ENCODE results near the gene TMEM72.

The TMEM72 gene

DNA sequence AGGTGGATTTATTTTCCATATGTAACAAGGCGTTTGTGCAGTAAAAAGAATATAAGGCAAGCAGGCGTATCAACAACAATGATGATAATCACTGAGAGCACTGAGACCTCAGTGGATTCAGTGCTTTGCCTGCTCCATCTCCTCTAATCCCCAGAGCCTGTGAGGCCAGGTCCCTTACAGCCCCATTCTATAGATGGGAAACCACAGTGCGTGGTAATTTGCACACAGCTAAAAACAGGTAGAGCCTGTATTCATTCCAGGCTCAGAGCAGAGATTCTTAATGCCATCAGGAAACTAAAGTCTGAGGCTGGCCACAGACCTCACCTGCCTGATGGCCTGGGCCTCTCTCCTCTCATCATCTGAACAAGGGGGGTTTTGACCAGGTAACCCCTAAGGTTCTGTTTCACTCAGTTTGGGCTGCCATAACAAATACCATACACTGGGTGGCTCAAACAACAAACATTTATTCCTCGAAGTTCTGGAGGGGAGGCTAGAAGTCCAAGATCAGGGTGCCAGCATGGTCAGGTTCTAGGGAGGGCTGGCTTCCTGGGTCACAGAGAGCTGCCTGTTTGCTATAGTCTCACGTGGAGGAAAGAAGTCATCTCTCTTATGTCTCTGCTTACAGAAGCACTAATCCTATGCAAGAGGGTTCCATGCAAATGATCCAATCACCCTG, 38.1 kb downstream of the TMEM72 start:
- ATAC-seq (replicated peaks; ENCODE audit: extremely low read depth, poor library complexity, severe bottlenecking) (no peak), DNase-seq (ENCODE audit: low spot score in 2 of 2) (no peak)
- peaks cover 5% of the 10 kb centered on the region for H3K4me1 Mint-ChIP-seq
- no peak overlapping the region for H3K27ac Mint-ChIP-seq (ENCODE audit: low read depth)
- H3K27me3 Mint-ChIP-seq, result peaks cover 14% of the 10 kb centered on the region
- H3K4me3 Mint-ChIP-seq, result no peak overlapping the region
- no peaks in the 10 kb centered on the region for H3K36me3 Mint-ChIP-seq (ENCODE audit: insufficient read depth)
- H3K9me3 Mint-ChIP-seq, result peaks cover 12% of the 10 kb centered on the region

DNA sequence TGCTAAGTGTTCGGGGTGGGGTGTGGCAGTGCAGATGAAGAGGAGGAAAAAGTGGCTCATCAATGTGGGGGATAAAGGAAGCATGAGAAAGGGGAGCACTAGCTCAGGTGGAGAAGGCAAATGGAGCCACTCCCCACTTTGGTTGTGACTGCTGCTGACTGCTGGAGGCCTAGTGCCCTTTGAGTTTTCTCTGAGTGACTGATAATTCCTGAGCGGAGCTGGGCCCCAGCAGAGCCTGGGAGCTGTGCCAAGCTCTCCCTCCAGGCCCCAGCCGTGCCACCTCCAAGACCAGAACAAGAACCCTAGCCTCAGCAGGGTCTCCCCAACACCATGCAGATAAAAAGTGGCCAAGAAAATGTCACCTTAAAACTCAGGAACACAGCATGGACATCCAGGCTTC, 38.8 kb downstream of the TMEM72 start:
- Mint-ChIP-seq H3K27me3 (peaks cover 7% of the 10 kb centered on the region), H3K9me3 (peaks cover 5% of the 10 kb centered on the region), H3K36me3 (ENCODE audit: insufficient read depth) (no peaks in the 10 kb centered on the region), H3K4me1 (peaks cover 10% of the 10 kb centered on the region), H3K27ac (ENCODE audit: low read depth) (no peak overlapping the region), H3K4me3 (no peak overlapping the region)
- ATAC-seq (replicated peaks; ENCODE audit: extremely low read depth, poor library complexity, severe bottlenecking) (no peak), DNase-seq (ENCODE audit: low spot score in 2 of 2) (no peak)

DNA sequence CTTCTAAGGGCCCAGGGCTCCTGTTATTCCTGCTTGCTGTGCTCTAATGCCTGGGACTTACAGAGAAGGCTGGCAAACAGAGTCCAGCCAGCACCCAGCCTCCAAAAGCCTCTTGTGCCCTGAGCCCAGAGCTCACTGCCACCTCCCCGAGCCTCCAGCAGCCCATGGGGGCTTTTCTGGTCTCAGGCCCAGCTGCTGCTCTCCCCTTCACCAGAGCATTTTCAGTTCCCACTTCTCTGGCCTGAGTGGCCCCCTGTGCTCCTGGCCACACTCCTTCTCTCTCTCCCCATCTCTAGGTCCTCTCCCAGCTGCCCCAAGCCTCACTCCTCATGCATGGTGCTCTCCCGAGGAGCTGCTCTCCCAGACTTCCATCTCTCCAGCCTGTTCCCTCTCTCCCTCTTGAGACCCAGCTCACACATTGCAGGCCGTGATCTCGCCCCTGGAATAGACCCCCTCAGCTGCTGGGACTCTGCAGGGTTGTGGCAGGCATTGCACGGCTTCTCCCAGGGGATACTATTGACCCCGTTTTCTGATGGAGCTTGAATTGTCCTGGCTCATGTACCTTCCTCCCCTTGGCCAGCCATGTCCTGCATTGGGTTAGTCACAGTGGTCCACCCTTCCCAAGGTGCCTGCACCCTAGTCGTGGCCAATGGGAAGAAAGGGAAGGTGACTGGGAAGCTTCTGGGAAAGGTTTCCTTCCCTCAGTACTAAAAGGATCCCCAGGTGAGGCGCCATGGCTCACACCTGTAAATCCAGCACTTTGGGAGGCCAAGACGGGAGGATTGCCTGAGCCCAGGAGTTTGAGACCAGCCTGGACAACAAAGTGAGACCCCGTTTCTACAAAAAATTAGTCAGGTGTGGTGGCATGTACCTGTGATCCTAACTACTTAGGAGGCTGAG, 39.4 kb downstream of the TMEM72 start:
- H3K4me3 Mint-ChIP-seq, result no peak overlapping the region
- no peak for ATAC-seq (replicated peaks; ENCODE audit: extremely low read depth, poor library complexity, severe bottlenecking)
- H3K4me1 Mint-ChIP-seq, result peaks cover 12% of the 10 kb centered on the region
- H3K27ac Mint-ChIP-seq (ENCODE audit: low read depth), result no peak overlapping the region
- H3K36me3 Mint-ChIP-seq (ENCODE audit: insufficient read depth), result no peaks in the 10 kb centered on the region
- H3K27me3 Mint-ChIP-seq, result peaks cover under 1% of the 10 kb centered on the region
- H3K9me3 Mint-ChIP-seq, result no peaks in the 10 kb centered on the region
- DNase-seq (ENCODE audit: low spot score in 2 of 2), result no peak

DNA sequence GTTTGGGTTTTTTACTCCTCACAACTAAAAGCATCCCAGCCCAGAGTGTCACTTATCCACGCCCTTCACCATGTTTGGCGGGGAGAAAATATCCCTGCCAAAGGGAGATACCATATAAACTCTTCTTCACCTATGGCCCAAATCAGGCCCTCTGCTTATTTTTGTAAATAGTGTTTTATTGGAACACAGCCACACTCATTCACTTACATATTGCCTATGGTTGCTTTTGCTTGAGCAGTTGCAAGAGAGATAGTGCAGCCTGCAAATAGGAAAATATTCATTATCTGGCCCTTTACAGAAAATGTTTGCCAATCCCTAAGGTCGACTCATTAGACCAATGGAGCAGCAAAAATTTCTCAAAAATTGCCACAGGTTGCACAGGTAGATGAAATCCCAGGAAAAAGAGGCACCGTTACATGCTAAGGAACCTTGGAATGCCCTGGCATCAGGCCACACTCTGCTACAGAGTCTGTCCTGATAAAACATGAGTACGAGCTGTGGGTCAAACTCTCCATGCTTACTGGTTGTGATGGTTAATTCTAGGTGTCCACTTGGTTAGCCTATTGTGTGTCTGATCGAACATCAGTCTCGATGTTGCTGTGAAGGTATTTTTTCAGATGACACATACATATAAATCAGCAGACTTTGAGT, 40.6 kb downstream of the TMEM72 start:
- no peaks in the 10 kb centered on the region for H3K9me3 Mint-ChIP-seq
- H3K4me3 Mint-ChIP-seq, result no peak overlapping the region
- H3K4me1 Mint-ChIP-seq, result peaks cover 19% of the 10 kb centered on the region
- no peak for DNase-seq (ENCODE audit: low spot score in 2 of 2)
- no peaks in the 10 kb centered on the region for H3K27me3 Mint-ChIP-seq
- no peak for ATAC-seq (replicated peaks; ENCODE audit: extremely low read depth, poor library complexity, severe bottlenecking)
- no peak overlapping the region for H3K27ac Mint-ChIP-seq (ENCODE audit: low read depth)
- peaks cover 2% of the 10 kb centered on the region for H3K36me3 Mint-ChIP-seq (ENCODE audit: insufficient read depth)

DNA sequence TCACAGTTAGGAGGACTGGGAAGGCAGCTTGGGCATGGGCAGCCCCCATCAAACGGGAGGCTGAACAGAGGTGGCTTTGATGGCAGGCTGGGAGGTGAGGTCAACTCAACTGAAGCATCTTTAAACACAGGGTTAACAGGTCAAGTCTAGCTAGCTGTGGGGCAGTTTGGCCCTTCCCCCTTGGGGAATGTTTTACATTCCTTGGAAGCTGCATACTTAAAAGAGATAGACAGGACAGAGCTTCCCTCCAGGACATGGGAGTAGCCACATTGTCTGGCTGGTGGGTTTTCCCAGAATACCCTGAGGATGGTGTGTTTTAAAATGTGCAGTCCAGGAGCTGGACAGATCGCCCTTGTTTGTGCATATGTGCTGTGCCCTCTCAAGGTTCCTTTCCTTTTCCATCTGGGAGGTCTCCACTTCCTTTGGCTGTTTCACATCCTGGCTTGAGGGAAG, 41.7 kb downstream of the TMEM72 start:
- Mint-ChIP-seq H3K4me1 (peaks cover 22% of the 10 kb centered on the region), H3K4me3 (no peak overlapping the region), H3K9me3 (no peaks in the 10 kb centered on the region), H3K27ac (ENCODE audit: low read depth) (no peak overlapping the region), H3K27me3 (no peaks in the 10 kb centered on the region), H3K36me3 (ENCODE audit: insufficient read depth) (peaks cover 2% of the 10 kb centered on the region)
- no peak for DNase-seq (ENCODE audit: low spot score in 2 of 2)
- ATAC-seq (replicated peaks; ENCODE audit: extremely low read depth, poor library complexity, severe bottlenecking), result no peak

DNA sequence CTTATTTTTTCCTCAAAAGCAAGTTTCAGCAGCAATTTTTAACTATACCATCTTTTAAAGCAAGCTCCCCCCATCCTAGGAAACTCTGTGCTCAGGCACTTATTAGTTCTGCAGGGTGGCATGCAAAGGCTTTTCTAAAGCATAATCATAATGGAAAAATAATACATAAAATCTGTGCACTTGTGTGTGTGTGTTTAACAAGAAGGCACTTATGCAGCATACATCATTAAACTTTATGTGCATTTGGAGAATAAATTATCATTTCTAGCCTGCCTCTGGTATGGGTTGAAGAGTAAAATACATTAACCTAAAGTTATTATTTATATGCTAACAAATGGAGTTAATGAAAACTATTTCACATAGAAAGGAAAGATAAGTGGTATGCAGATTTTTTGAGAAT, 42.9 kb downstream of the TMEM72 start:
- H3K4me1 Mint-ChIP-seq, result peaks cover 29% of the 10 kb centered on the region
- H3K4me3 Mint-ChIP-seq, result no peak overlapping the region
- H3K36me3 Mint-ChIP-seq (ENCODE audit: insufficient read depth), result peaks cover 2% of the 10 kb centered on the region
- no peaks in the 10 kb centered on the region for H3K9me3 Mint-ChIP-seq
- no peak for ATAC-seq (replicated peaks; ENCODE audit: extremely low read depth, poor library complexity, severe bottlenecking)
- peak overlapping the region; percentile 20 for H3K27ac Mint-ChIP-seq (ENCODE audit: low read depth)
- no peak for DNase-seq (ENCODE audit: low spot score in 2 of 2)
- no peaks in the 10 kb centered on the region for H3K27me3 Mint-ChIP-seq

DNA sequence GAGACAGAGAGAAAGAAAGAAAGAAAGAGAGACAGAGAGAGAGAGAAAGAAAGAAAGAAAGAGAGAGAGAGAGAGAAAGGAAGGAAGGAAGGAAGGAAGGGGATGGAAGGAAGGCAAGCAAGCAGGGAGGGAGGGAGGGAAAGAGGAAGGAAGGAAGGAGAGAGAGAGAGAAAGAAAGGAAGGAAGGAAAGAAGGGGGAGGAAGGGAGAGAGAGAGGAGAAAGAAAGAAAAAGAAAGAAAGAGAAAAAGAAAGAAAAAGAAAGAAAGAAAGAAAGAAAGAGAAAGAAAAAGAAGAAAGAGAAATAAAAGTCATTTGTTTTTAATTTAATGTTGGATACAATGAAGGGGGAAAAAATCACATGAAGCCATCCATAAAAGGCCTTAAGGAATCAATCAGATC, 43.8 kb downstream of the TMEM72 start:
- Mint-ChIP-seq H3K4me3 (no peak overlapping the region), H3K27me3 (no peaks in the 10 kb centered on the region), H3K36me3 (ENCODE audit: insufficient read depth) (peaks cover 2% of the 10 kb centered on the region), H3K27ac (ENCODE audit: low read depth) (peak overlapping the region; percentile 45), H3K4me1 (peaks cover 31% of the 10 kb centered on the region), H3K9me3 (no peaks in the 10 kb centered on the region)
- ATAC-seq (replicated peaks; ENCODE audit: extremely low read depth, poor library complexity, severe bottlenecking) (no peak), DNase-seq (ENCODE audit: low spot score in 2 of 2) (no peak)

DNA sequence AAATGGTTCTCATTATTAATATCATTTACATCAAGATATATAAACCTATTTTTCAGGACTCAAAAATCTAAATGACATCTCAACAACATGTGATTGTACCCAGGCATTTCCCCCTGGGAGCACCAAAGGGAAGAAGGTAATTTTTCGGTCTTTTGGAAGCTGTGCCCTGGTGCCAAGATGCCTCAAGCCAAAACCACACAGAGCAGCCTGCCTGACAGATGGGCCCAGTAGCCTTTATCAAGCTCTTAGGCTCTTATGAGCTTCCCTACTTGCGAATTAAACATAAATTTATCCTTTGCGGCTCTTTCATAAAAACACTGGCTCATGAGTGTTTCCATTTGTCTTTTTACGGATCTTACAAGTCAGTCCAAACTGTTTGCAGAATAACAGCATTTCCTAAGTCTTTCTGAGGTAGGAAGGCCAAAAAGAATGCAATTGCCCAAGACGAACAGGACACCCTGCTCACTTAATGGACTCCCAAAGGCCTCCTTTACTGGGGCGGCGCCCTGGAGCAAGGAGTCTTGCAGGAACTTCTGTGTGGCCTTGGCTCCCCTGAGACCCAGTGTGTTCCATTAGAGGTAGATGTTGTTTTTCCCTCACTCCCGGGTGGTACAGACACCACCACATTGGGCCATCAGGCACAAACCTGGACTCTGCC, 44.4 kb downstream of the TMEM72 start:
- no peak overlapping the region for H3K4me3 Mint-ChIP-seq
- ATAC-seq (replicated peaks; ENCODE audit: extremely low read depth, poor library complexity, severe bottlenecking) (no peak), DNase-seq (ENCODE audit: low spot score in 2 of 2) (no peak)
- H3K27ac Mint-ChIP-seq (ENCODE audit: low read depth), result peak overlapping the region; percentile 45
- H3K27me3 Mint-ChIP-seq, result no peaks in the 10 kb centered on the region
- peaks cover 35% of the 10 kb centered on the region for H3K4me1 Mint-ChIP-seq
- H3K36me3 Mint-ChIP-seq (ENCODE audit: insufficient read depth), result peaks cover 2% of the 10 kb centered on the region
- H3K9me3 Mint-ChIP-seq, result no peaks in the 10 kb centered on the region

DNA sequence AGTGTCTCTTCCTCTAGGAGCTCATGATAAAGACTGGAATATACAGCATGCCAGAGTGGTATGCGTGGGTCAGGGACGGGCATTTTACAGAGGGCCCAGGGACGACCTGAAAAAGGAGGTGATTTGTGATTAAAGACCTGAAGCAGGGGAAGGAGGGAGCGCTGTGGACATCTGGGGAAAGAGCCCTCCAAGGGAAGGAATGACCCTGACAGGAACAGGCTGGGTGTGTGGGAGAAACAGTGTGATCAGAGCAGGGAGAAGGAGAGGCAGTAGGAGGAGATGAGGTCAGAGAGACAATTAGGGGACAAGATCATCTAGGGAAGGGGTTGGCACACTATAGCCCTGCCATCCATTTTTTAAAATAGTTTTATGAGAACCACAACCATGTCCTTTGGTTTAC, 45.1 kb downstream of the TMEM72 start:
- no peak overlapping the region for H3K27ac Mint-ChIP-seq (ENCODE audit: low read depth)
- peaks cover 36% of the 10 kb centered on the region for H3K4me1 Mint-ChIP-seq
- no peaks in the 10 kb centered on the region for H3K27me3 Mint-ChIP-seq
- no peak overlapping the region for H3K4me3 Mint-ChIP-seq
- peaks cover 2% of the 10 kb centered on the region for H3K36me3 Mint-ChIP-seq (ENCODE audit: insufficient read depth)
- no peaks in the 10 kb centered on the region for H3K9me3 Mint-ChIP-seq
- DNase-seq (ENCODE audit: low spot score in 2 of 2), result no peak
- no peak for ATAC-seq (replicated peaks; ENCODE audit: extremely low read depth, poor library complexity, severe bottlenecking)

DNA sequence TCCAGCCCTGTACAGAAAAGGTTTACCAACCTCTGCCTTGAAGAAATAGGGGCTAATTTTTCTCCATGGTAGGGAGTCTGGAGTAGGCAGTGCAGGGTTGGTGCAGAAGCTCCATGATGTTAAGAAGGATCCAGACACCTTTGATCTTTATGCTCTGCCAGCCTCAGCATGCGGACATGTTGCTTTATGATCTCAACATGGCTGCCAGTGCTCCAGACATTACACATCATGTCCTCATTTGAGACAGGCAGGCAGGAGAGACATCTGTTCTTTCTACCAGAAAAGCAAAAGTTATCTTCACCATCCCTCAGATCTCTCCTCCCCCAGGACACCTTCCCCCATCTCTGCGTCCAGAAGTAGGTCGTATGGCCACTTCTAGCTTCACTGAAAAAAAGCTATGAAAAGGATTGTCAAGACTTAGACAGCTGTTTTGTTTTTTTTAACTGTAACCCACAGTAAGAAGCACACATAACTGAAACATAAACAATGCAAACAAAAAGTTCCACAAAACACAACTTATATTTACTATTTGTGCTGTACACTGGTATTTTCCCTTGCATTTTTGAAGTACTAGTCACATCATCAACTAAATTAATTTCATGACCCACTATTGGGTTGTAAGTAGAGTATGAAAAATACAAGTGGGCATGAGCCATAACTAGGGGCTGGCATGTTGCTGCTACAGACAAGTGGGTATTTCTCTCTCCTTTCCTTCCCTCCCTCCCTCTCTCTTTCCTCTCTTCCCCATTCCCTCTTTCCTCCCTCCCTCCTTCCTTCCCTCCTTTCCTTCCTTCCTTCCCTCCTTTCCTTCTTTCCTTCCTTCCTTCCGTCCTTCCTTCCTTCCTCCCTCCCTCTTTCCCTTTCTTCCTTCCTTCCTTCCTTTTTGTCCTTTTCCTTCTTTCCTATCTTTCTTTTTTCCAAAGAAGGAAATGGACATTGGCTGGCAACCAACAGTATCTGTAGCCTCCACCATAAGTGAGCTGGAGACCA, 45.9 kb downstream of the TMEM72 start:
- no peak overlapping the region for H3K4me3 Mint-ChIP-seq

DNA sequence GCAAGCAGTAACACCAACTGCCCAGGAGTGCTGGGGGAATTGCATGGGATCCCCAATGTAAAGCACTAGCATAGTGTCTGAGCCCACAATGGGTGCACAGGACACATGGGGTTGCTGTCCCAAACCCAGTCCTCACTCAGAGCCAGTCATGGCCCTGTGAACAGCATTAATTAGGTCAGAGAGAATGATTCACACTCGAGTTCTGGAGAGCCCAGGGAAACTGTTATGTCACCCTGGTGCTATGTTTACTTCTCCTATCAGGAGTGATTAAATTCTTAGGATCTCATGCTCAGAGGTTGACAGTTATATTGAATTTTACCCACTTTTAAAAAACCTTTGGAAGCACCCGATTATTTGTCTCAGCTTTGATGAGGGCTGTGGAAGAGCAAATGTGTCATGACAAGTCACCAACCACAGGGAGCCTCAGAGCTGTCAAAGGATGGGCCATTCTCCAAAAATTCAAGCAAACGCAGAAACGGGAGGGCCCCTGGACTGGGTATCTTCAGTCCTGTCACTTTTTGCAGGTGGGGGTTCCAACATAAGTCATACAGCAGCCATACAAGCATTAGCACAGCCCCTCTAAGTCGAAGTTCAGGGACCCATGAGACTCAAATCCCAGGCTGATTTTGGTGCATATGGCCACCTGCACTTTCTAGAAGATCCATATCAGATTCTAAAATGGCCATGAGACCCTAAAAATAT, 47.2 kb downstream of the TMEM72 start:
- Mint-ChIP-seq H3K9me3 (no peaks in the 10 kb centered on the region), H3K4me1 (peaks cover 36% of the 10 kb centered on the region), H3K36me3 (ENCODE audit: insufficient read depth) (peaks cover 2% of the 10 kb centered on the region), H3K4me3 (peak overlapping the region; percentile 82), H3K27me3 (no peaks in the 10 kb centered on the region), H3K27ac (ENCODE audit: low read depth) (no peak overlapping the region)
- ATAC-seq (replicated peaks; ENCODE audit: extremely low read depth, poor library complexity, severe bottlenecking) (no peak), DNase-seq (ENCODE audit: low spot score in 2 of 2) (no peak)

More for the DNA sequence above, 45.9 kb downstream of the TMEM72 start:
- Mint-ChIP-seq H3K9me3 (no peaks in the 10 kb centered on the region), H3K27me3 (no peaks in the 10 kb centered on the region), H3K27ac (ENCODE audit: low read depth) (no peak overlapping the region), H3K4me1 (peaks cover 36% of the 10 kb centered on the region), H3K36me3 (ENCODE audit: insufficient read depth) (peaks cover 2% of the 10 kb centered on the region)
- ATAC-seq (replicated peaks; ENCODE audit: extremely low read depth, poor library complexity, severe bottlenecking) (no peak), DNase-seq (ENCODE audit: low spot score in 2 of 2) (no peak)

All from central memory CD8-positive, alpha-beta T cell (primary cell).